ENCODE results near the gene IQCC. TPM values are rescaled to one million over a fixed set of nuclear protein-coding genes. Genes with fewer than 3 reads are reported as not detected.
A peak's percentile ranks its signal among the peaks of the same experiment; 100 is the strongest.

The IQCC gene
- total and polyA plus RNA-seq, 4 experiments from 2014 or later: 2.3 to 2.7 (median 2.7) TPM; not detected in 1

DNA sequence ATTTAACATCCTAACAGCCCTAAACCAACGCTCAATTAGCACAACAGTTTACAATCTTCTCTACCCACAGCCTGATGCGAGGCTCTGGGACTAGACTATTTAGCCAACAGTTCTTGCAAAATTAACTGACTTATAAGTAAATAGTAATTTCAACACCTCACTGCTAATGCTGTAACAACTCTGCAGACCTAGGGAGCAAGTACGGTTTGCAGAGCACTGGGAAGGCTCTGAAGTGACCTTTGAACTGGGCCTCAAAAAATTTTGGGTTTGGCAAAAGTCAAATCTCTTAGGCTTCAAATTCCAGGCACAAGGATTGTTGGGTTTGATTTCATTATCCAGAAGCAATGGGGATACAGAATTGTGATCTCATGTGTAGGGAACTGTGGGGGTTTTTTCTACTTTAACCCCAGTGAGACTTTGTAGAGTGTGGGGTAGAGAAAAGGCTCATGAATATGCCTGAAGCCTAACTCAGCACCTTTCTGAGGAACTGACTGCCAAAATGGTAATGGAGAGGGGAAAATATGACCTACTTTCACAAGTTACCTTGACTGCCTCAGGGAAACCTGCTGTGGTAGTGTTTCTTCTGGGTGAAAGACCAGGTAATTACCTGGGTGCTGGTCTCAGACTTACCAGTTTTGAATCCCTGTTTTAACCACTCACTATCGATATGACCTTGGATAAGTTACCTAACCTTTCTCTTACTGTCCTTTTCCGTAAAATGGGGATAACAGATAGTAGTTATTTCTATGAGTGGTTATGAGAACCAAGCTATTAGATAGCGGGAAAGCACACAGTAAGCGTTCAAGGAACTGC, 26.9 kb upstream of the IQCC start:
- DNase-seq: no peak
- Histone ChIP-seq H3K27me3 (ENCODE audit: insufficient read depth, low read length) (no peaks in the 10 kb centered on the region), H3K9me3 (ENCODE audit: control insufficient read depth in 1 of 2, low read length in 2 of 2) (no peaks in the 10 kb centered on the region), H3K27ac (ENCODE audit: low read depth, low read length) (peak overlapping the region; percentile 83), H3K4me1 (ENCODE audit: insufficient read depth, low read length) (peaks cover 31% of the 10 kb centered on the region), H3K36me3 (ENCODE audit: insufficient read depth, low read length) (no peaks in the 10 kb centered on the region), H3K4me3 (ENCODE audit: low read length in 2 of 2) (peak overlapping the region in 1 of 2 donors; percentile 72)
- Mint-ChIP-seq H3K9me3 (no peaks in the 10 kb centered on the region), H3K4me3 (peak overlapping the region; percentile 89 to 93 (median 92)), H3K4me1 (peaks cover 19 to 44% (median 30%) of the 10 kb centered on the region in 4 donors), H3K27me3 (no peaks in the 10 kb centered on the region), H3K36me3 (peaks cover 14 to 32% of the 10 kb centered on the region in 2 donors), H3K27ac (peak overlapping the region; percentile 89 to 98 (median 96))
- ChIA-PET POLR2A (ENCODE audit: partially characterized antibody) (interaction anchor here (0.5 to 3.6 kb wide), 18 partner anchors 11 to 261 kb away, joined by 3 to 58 read pairs (median 6); partner anchors contain the start of genes BSDC1, CCDC28B, HDAC1 and IQCC), CTCF (ENCODE audit: partially characterized antibody) (interaction anchor here (0.7 to 2.4 kb wide), 3 partner anchors 18 to 70 kb away, joined by 3 to 11 read pairs (median 6); no protein-coding TSS in a partner anchor)
- intact Hi-C loops (cut with micrococcal nuclease): loop anchor here (1.0 to 2.0 kb wide), 3 partner anchors 22 to 70 kb away; partner anchors contain the start of genes CCDC28B, IQCC and KPNA6

DNA sequence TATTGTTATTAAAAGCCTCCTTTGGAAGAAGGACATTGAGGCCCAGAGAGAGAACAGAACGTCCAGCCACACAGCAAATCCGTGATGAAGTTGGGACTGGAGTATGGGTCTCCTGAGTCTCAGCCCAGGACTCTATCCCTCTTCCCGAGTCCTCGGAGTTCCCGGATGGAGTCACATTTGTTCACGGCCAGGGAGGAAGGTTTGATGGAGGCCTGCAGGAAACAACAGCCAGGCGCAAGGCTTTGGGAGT, 26.4 kb upstream of the IQCC start:
- H3K4me3 Mint-ChIP-seq: peak overlapping the region; percentile 89 to 93 (median 92)
- no peaks in the 10 kb centered on the region for H3K9me3 Mint-ChIP-seq
- Histone ChIP-seq H3K4me1 (ENCODE audit: insufficient read depth, low read length) (peaks cover 31% of the 10 kb centered on the region), H3K27ac (ENCODE audit: low read depth, low read length) (peak overlapping the region; percentile 83), H3K4me3 (ENCODE audit: low read length in 2 of 2) (peak overlapping the region; percentile 1 to 72), H3K9me3 (ENCODE audit: control insufficient read depth in 1 of 2, low read length in 2 of 2) (no peaks in the 10 kb centered on the region), H3K36me3 (ENCODE audit: insufficient read depth, low read length) (peaks cover 4% of the 10 kb centered on the region), H3K27me3 (ENCODE audit: insufficient read depth, low read length) (no peaks in the 10 kb centered on the region)
- POLR2A ChIA-PET (ENCODE audit: partially characterized antibody): interaction anchor here (0.5 to 3.6 kb wide), 18 partner anchors 12 to 262 kb away, joined by 3 to 58 read pairs (median 6); partner anchors contain the start of genes BSDC1, CCDC28B, HDAC1 and IQCC
- CTCF ChIA-PET (ENCODE audit: partially characterized antibody): interaction anchor here (0.7 to 2.4 kb wide), 3 partner anchors 18 to 70 kb away, joined by 3 to 11 read pairs (median 6); no protein-coding TSS in a partner anchor
- peaks cover 22 to 48% (median 34%) of the 10 kb centered on the region in 4 donors for H3K4me1 Mint-ChIP-seq
- DNase-seq: no peak
- peak overlapping the region; percentile 89 to 98 (median 96) for H3K27ac Mint-ChIP-seq
- H3K36me3 Mint-ChIP-seq: peaks cover 17 to 32% of the 10 kb centered on the region in 2 donors
- intact Hi-C loops (cut with micrococcal nuclease): loop anchor here (1.0 to 2.0 kb wide), 3 partner anchors 22 to 71 kb away; partner anchors contain the start of genes CCDC28B, IQCC and KPNA6
- no peaks in the 10 kb centered on the region for H3K27me3 Mint-ChIP-seq

DNA sequence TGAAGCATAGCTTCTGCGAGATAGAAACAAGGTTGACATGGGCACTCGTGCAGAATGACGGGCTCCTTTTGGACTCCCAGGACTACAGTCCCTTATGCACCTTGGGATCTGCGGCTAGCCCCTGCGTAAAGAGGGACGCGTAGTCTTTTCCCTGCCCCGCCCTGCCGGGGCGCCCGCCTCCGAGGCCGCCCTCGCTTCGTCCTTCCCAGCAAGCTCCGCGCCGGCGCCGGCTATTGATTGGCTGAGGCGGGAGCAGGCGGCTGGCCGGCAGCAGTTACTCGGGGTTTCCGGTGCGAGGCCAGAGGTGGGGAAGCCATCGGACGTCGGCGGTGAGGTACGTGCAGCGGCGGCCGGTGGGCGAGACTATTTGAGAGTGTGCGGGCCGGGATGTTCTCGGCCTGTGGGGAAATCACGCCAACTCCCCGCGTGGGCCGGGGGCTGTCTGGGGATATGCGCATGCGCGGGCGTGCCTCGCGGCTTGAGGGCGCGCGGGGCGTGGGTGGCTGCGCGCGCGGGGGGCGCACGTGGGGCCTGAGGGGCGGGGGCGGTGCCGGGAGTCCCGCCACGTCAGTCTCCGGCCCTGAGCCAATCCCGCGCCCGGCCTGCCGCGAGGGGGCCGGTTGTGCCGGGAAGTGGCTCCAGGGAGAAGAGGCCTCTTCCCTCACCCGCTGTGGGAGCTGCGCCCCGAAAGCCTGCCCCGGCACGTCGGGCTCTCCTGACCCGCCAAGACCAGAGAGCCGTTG, 25.9 kb upstream of the IQCC start, which contains the start of gene TXLNA:
TSS of gene TXLNA (plus strand) at position 233 of the 743 bp plus-strand sequence. CDS start 671 bp downstream, outside the sequence.
- Histone ChIP-seq H3K27me3 (ENCODE audit: insufficient read depth, low read length) (no peaks in the 10 kb centered on the region), H3K9me3 (ENCODE audit: control insufficient read depth in 1 of 2, low read length in 2 of 2) (no peaks in the 10 kb centered on the region), H3K27ac (ENCODE audit: low read depth, low read length) (peak within 1 kb of the TSS; percentile 83), H3K4me1 (ENCODE audit: insufficient read depth, low read length) (peaks cover 31% of the 10 kb centered on the region), H3K36me3 (ENCODE audit: insufficient read depth, low read length) (peaks cover 9% of the 10 kb centered on the region), H3K4me3 (ENCODE audit: low read length in 2 of 2) (peak within 1 kb of the TSS; percentile 19 to 72)
- intact Hi-C loops (cut with micrococcal nuclease): loop anchor here (1.0 to 2.0 kb wide), 3 partner anchors 21 to 71 kb away; partner anchors contain the start of genes CCDC28B, IQCC and KPNA6
- H3K9me3 Mint-ChIP-seq: no peaks in the 10 kb centered on the region
- peak within 1 kb of the TSS; percentile 90 to 98 (median 96) for H3K27ac Mint-ChIP-seq
- ChIA-PET POLR2A (ENCODE audit: partially characterized antibody) (interaction anchor here (0.5 to 3.6 kb wide), 25 partner anchors 12 to 619 kb away, joined by 3 to 58 read pairs (median 4); partner anchors contain the start of genes BSDC1, CCDC28B, HDAC1 and IQCC), CTCF (ENCODE audit: partially characterized antibody) (interaction anchor here (0.7 to 2.4 kb wide), 4 partner anchors 15 to 69 kb away, joined by 3 to 11 read pairs (median 4); no protein-coding TSS in a partner anchor)
- H3K36me3 Mint-ChIP-seq: peaks cover 16 to 32% of the 10 kb centered on the region in 2 donors
- H3K4me1 Mint-ChIP-seq: peaks cover 24 to 53% (median 39%) of the 10 kb centered on the region in 4 donors
- peak; percentile 87 to 91 (median 88) for DNase-seq
- H3K27me3 Mint-ChIP-seq: no peaks in the 10 kb centered on the region
- peak within 1 kb of the TSS; percentile 89 to 93 (median 92) for H3K4me3 Mint-ChIP-seq

DNA sequence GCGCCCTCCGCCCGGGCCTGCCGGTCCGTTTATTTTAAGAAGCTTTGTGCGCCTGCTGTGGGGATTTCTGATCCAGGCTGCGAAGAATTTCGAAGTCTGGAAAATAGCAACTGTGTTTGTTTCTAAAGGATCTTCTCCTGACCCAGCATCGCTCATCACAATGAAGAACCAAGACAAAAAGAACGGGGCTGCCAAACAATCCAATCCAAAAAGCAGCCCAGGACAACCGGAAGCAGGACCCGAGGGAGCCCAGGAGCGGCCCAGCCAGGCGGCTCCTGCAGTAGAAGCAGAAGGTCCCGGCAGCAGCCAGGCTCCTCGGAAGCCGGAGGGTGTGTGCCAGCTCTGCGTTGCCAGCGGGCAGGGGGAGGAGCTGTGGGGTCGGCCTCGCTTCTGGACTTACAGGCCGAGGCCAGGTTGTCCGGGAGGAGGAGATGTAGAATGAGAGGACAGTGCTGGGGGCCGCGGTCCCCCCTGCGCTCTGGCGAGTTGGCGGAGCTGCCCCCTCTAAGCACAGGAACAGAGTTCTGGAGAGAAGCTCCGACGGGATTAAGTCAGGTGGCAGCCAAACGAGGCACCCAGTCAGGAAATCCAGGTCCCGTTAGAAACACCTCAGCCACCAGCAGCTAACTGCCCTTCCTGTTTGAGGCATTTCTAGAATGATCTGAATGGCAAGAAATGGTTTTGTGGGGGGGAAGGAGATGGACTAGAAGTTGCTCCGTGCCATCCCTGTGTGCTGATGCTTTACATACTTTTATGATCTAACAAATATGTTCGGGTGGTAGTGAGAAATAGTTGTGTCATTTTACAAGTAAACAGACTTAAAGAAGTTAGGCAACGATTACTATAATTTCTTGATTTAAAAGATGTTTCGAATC, 25.0 kb upstream of the IQCC start:
- Histone ChIP-seq H3K9me3 (ENCODE audit: control insufficient read depth in 1 of 2, low read length in 2 of 2) (no peaks in the 10 kb centered on the region), H3K4me3 (ENCODE audit: low read length in 2 of 2) (peak overlapping the region; percentile 19 to 72), H3K27me3 (ENCODE audit: insufficient read depth, low read length) (no peaks in the 10 kb centered on the region), H3K27ac (ENCODE audit: low read depth, low read length) (peak overlapping the region; percentile 83), H3K36me3 (ENCODE audit: insufficient read depth, low read length) (peaks cover 14% of the 10 kb centered on the region), H3K4me1 (ENCODE audit: insufficient read depth, low read length) (peaks cover 31% of the 10 kb centered on the region)
- peaks cover 29 to 59% (median 44%) of the 10 kb centered on the region in 4 donors for H3K4me1 Mint-ChIP-seq
- peaks cover 22 to 37% of the 10 kb centered on the region in 2 donors for H3K36me3 Mint-ChIP-seq
- H3K9me3 Mint-ChIP-seq: peaks cover 0 to 2% (median 0%) of the 10 kb centered on the region in 8 donors
- CTCF ChIA-PET (ENCODE audit: partially characterized antibody): interaction anchor here (1.2 to 2.4 kb wide), 3 partner anchors 14 to 68 kb away, joined by 3 to 11 read pairs (median 6); no protein-coding TSS in a partner anchor
- POLR2A ChIA-PET (ENCODE audit: partially characterized antibody): interaction anchor here (0.5 to 3.6 kb wide), 22 partner anchors 12 to 1077 kb away, joined by 3 to 58 read pairs (median 4); partner anchors contain the start of genes BSDC1, CCDC28B, HDAC1 and IQCC
- H3K27ac Mint-ChIP-seq: peak overlapping the region; percentile 90 to 94 (median 93)
- peak overlapping the region; percentile 85 to 93 (median 92) for H3K4me3 Mint-ChIP-seq
- DNase-seq: peak in 3 of 5 donors; percentile 19 to 51 (median 33)
- intact Hi-C loops (cut with micrococcal nuclease): no loop called here
- no peaks in the 10 kb centered on the region for H3K27me3 Mint-ChIP-seq

- no peaks in the 10 kb centered on the region for H3K27me3 ChIP-seq (ENCODE audit: insufficient read depth, low read length)
- Mint-ChIP-seq H3K27me3 (no peaks in the 10 kb centered on the region), H3K4me1 (peaks cover 31 to 61% (median 46%) of the 10 kb centered on the region in 4 donors), H3K9me3 (peaks cover 0 to 2% (median 0%) of the 10 kb centered on the region in 8 donors), H3K27ac (peak overlapping the region; percentile 90 to 94 (median 93)), H3K4me3 (peak overlapping the region; percentile 85 to 93 (median 92)), H3K36me3 (peaks cover 24 to 39% of the 10 kb centered on the region in 2 donors)
- H3K4me1 ChIP-seq (ENCODE audit: insufficient read depth, low read length): peaks cover 31% of the 10 kb centered on the region
- intact Hi-C loops (cut with micrococcal nuclease): no loop called here
- no peaks in the 10 kb centered on the region for H3K9me3 ChIP-seq (ENCODE audit: control insufficient read depth in 1 of 2, low read length in 2 of 2)
- DNase-seq: no peak
- ChIA-PET POLR2A (ENCODE audit: partially characterized antibody) (interaction anchor here (0.5 to 3.6 kb wide), 9 partner anchors 13 to 1076 kb away, joined by 3 to 58 read pairs (median 7); partner anchors contain the start of genes CCDC28B, HDAC1, IQCC and LCK), CTCF (ENCODE audit: partially characterized antibody) (interaction anchor here (1.2 kb wide), 1 partner anchor 14 kb away, joined by 3 read pairs; no protein-coding TSS in a partner anchor)
- peak overlapping the region in 1 of 2 donors; percentile 72 for H3K4me3 ChIP-seq (ENCODE audit: low read length in 2 of 2)
- H3K36me3 ChIP-seq (ENCODE audit: insufficient read depth, low read length): peaks cover 15% of the 10 kb centered on the region
- peak overlapping the region; percentile 83 for H3K27ac ChIP-seq (ENCODE audit: low read depth, low read length)
These were observed 24.4 kb upstream of the IQCC start for GRCh38 chr1:32181065-32181464.

DNA sequence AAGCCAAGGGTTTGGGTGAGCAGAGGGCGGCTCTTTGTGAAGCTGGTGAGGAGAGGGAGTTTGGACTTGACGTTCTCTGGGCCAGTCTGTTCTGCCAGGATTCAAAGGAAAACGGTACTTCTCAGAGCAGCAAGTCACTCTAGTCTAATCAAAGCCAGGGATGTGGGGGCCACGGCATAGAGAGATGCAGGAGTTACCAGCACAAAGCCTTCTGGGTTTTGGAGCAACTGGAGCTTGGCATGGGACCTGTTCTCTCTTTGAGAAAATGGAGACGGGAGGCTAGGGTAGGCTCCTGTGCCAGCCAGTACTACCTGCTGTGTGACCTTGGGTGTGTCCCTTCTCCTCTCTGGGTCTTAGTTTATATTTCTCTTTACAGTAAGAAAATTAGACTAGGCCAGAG, 23.9 kb upstream of the IQCC start:
- DNase-seq: no peak
- Histone ChIP-seq H3K4me3 (ENCODE audit: low read length in 2 of 2) (no peak overlapping the region), H3K27me3 (ENCODE audit: insufficient read depth, low read length) (no peaks in the 10 kb centered on the region), H3K27ac (ENCODE audit: low read depth, low read length) (peak overlapping the region; percentile 83), H3K9me3 (ENCODE audit: control insufficient read depth in 1 of 2, low read length in 2 of 2) (no peaks in the 10 kb centered on the region), H3K36me3 (ENCODE audit: insufficient read depth, low read length) (peaks cover 20% of the 10 kb centered on the region), H3K4me1 (ENCODE audit: insufficient read depth, low read length) (peaks cover 31% of the 10 kb centered on the region)
- H3K27me3 Mint-ChIP-seq: no peaks in the 10 kb centered on the region
- H3K9me3 Mint-ChIP-seq: peaks cover 0 to 2% (median 0%) of the 10 kb centered on the region in 8 donors
- ChIA-PET CTCF (ENCODE audit: partially characterized antibody) (no interaction called here), POLR2A (ENCODE audit: partially characterized antibody) (interaction anchor here (0.6 to 3.6 kb wide), 4 partner anchors 16 to 69 kb away, joined by 3 to 20 read pairs (median 4); partner anchors contain the start of genes CCDC28B and LCK)
- H3K27ac Mint-ChIP-seq: peak overlapping the region; percentile 47 to 94 (median 92)
- peak overlapping the region; percentile 52 to 93 (median 90) for H3K4me3 Mint-ChIP-seq
- peaks cover 36 to 65% (median 51%) of the 10 kb centered on the region in 4 donors for H3K4me1 Mint-ChIP-seq
- peaks cover 29 to 44% of the 10 kb centered on the region in 2 donors for H3K36me3 Mint-ChIP-seq
- intact Hi-C loops (cut with micrococcal nuclease): no loop called here

All from CD4-positive, alpha-beta memory T cell (primary cell).